ENCODE measurements around the gene ALG2. TPM values are rescaled to one million over a fixed set of nuclear protein-coding genes. Genes with fewer than 3 reads are reported as not detected.

ALG2 gene, protein sequence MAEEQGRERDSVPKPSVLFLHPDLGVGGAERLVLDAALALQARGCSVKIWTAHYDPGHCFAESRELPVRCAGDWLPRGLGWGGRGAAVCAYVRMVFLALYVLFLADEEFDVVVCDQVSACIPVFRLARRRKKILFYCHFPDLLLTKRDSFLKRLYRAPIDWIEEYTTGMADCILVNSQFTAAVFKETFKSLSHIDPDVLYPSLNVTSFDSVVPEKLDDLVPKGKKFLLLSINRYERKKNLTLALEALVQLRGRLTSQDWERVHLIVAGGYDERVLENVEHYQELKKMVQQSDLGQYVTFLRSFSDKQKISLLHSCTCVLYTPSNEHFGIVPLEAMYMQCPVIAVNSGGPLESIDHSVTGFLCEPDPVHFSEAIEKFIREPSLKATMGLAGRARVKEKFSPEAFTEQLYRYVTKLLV
- total RNA-seq = 32.4 TPM

GRCh38 chr9:99221621-99222415 is at the start of gene ALG2, which contains the start of gene SEC61B:
TSS of gene ALG2 (minus strand) at chr9:99221942. CDS start at chr9:99221894, 48 bp downstream.
TSS of gene SEC61B (plus strand) at chr9:99222282. CDS start at chr9:99222364, 82 bp downstream.

Other genes with a start within 250 kb of the ALG2 start
- 75.1 TPM for gene TGFBR1, start 116.8 kb downstream of the ALG2 start, total RNA-seq
- 41.0 TPM for gene SEC61B, start 340 bp upstream of the ALG2 start, total RNA-seq

All from camera-type eye (tissue), 1 donor.